ENCODE data around the gene TSPEAR. TPM values are rescaled to one million over a fixed set of nuclear protein-coding genes. Genes with fewer than 3 reads are reported as not detected.

The TSPEAR gene
- total RNA-seq, 2 experiments from 2014 or later: not detected

- DNase-seq: no peak
- H3K36me3 Mint-ChIP-seq (ENCODE audit: low read depth): peaks cover 25% of the 10 kb centered on the region
- H3K27me3 Mint-ChIP-seq: no peaks in the 10 kb centered on the region
- ATAC-seq: no peak
- intact Hi-C loops (cut with micrococcal nuclease): no loop called here
- no peak overlapping the region for H3K4me3 Mint-ChIP-seq
- POLR2A ChIA-PET: no interaction called here
- peaks cover 41% of the 10 kb centered on the region for H3K4me1 Mint-ChIP-seq (ENCODE audit: low read depth)
- peaks cover 37% of the 10 kb centered on the region for H3K9me3 Mint-ChIP-seq
- CTCF ChIA-PET: no interaction called here
- H3K27ac Mint-ChIP-seq: no peak overlapping the region
- TF ChIP-seq, protein P1, sequence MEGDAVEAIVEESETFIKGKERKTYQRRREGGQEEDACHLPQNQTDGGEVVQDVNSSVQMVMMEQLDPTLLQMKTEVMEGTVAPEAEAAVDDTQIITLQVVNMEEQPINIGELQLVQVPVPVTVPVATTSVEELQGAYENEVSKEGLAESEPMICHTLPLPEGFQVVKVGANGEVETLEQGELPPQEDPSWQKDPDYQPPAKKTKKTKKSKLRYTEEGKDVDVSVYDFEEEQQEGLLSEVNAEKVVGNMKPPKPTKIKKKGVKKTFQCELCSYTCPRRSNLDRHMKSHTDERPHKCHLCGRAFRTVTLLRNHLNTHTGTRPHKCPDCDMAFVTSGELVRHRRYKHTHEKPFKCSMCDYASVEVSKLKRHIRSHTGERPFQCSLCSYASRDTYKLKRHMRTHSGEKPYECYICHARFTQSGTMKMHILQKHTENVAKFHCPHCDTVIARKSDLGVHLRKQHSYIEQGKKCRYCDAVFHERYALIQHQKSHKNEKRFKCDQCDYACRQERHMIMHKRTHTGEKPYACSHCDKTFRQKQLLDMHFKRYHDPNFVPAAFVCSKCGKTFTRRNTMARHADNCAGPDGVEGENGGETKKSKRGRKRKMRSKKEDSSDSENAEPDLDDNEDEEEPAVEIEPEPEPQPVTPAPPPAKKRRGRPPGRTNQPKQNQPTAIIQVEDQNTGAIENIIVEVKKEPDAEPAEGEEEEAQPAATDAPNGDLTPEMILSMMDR (IDR thresholded peaks at IDR 0.05): no peak
Measured at GRCh38 chr21:44653123-44653522, 58.2 kb downstream of the TSPEAR start.

GRCh38 chr21:44650973-44651675, 60.2 kb downstream of the TSPEAR start:
- Mint-ChIP-seq H3K4me1 (ENCODE audit: low read depth) (peaks cover 28% of the 10 kb centered on the region), H3K36me3 (ENCODE audit: low read depth) (peaks cover 6% of the 10 kb centered on the region), H3K9me3 (peaks cover 20% of the 10 kb centered on the region), H3K27me3 (no peaks in the 10 kb centered on the region), H3K27ac (no peak overlapping the region), H3K4me3 (no peak overlapping the region)
- POLR2A ChIA-PET: interaction anchor here (0.6 kb wide), 1 partner anchor 562 kb away, joined by 3 read pairs; no protein-coding TSS in a partner anchor
- TF ChIP-seq, protein P1 (IDR thresholded peaks at IDR 0.05): no peak
- intact Hi-C loops (cut with micrococcal nuclease): no loop called here
- CTCF ChIA-PET: no interaction called here
- no peak for DNase-seq
- no peak for ATAC-seq

- intact Hi-C loops (cut with micrococcal nuclease): no loop called here
- Mint-ChIP-seq H3K4me3 (no peak overlapping the region), H3K27ac (no peak overlapping the region), H3K36me3 (ENCODE audit: low read depth) (no peaks in the 10 kb centered on the region), H3K9me3 (peaks cover 16% of the 10 kb centered on the region), H3K27me3 (no peaks in the 10 kb centered on the region), H3K4me1 (ENCODE audit: low read depth) (peaks cover 24% of the 10 kb centered on the region)
- ChIA-PET CTCF (no interaction called here), POLR2A (no interaction called here)
- TF ChIP-seq, protein P1 (IDR thresholded peaks at IDR 0.05): no peak
- no peak for DNase-seq
- no peak for ATAC-seq
Measured at GRCh38 chr21:44650265-44650972, 61.0 kb downstream of the TSPEAR start.

DNA sequence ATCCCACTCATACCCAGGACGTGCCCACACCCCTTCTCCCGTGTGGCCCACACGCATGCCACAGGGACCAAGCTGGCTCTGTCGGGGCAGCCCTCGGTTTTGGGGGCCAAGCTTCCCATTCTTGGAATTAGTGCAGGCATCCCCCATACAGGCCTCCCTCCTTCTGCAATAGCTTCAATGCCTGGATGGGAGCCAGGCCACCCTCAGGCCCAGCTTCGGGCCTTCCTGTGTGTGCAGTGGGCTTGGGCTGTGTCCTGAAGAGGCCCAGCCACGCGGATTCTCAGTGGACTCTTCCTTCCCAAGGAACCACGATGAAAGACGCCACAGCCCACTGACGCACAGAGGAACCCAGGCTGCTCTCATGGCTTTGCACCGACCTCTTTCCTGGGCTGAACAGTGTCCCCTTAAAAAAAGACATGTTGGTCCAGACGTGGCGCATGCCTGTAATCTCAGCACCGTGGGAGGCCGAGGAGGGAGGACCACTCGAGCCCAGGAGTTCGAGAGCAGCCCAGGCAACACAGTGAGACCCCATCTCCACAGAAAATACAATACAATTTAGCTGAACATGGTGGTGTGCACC, 61.8 kb downstream of the TSPEAR start:
- Mint-ChIP-seq H3K4me3 (no peak overlapping the region), H3K27me3 (no peaks in the 10 kb centered on the region), H3K27ac (no peak overlapping the region), H3K4me1 (ENCODE audit: low read depth) (peaks cover 18% of the 10 kb centered on the region), H3K36me3 (ENCODE audit: low read depth) (no peaks in the 10 kb centered on the region), H3K9me3 (peaks cover 15% of the 10 kb centered on the region)
- DNase-seq (no peak), ATAC-seq (no peak)
- TF ChIP-seq, protein P1 (IDR thresholded peaks at IDR 0.05): no peak
- intact Hi-C loops (cut with micrococcal nuclease): no loop called here
- ChIA-PET POLR2A (interaction anchor here (0.6 kb wide), 1 partner anchor 227 kb away, joined by 3 read pairs; no protein-coding TSS in a partner anchor), CTCF (interaction anchor here (1.7 kb wide), 1 partner anchor 140 kb away, joined by 4 read pairs; no protein-coding TSS in a partner anchor)
